ENCODE measurements around the gene GAS2L2.
"Not testable (repeated sequence)": the region's sequence is repeated elsewhere in the genome, so short reads cannot be mapped to it uniquely, and the experiment has no call there.

Gene GAS2L2

DNA sequence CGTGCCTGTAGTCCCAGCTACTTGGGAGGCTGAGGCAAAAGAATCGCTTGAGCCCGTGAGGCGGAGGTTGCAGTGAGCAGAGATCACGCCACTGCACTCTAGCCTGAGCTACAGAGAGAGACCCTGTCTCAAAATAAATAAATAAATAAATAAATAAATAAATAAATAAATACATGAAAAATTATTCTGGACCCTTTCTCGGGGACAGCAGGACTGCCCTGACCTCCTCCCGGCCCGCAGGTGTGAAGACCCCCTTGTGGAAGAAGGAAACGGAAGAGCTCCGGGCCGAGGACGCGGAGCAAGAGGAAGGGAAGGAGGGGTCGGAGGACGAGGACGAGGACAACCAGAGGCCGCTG lies 10.7 kb upstream of the GAS2L2 start:
- H3K4me1 ChIP-seq (ENCODE audit: control insufficient read depth in 1 of 2, insufficient read depth in 2 of 2, low read length in 2 of 2) = peaks cover 15 to 18% of the 10 kb centered on the region in 2 donors
- H3K4me3 ChIP-seq (ENCODE audit: low read depth in 1 of 2, low read length in 2 of 2) = peak overlapping the region; percentile 72
- peak overlapping the region in 1 of 2 donors; percentile 51 for H3K9ac ChIP-seq (ENCODE audit: low read depth in 1 of 2, low read length in 2 of 2)
- H3K9me3 ChIP-seq (ENCODE audit: control insufficient read depth in 1 of 2, low read length in 2 of 2) = no peaks in the 10 kb centered on the region
- H3K27ac ChIP-seq (ENCODE audit: low read depth, low read length) = no peak overlapping the region
- no peaks in the 10 kb centered on the region for H3K36me3 ChIP-seq (ENCODE audit: control insufficient read depth in 1 of 2, insufficient read depth in 2 of 2, low read length in 2 of 2)
- H3K27me3 ChIP-seq (ENCODE audit: control insufficient read depth in 1 of 2, insufficient read depth in 2 of 2, low read length in 2 of 2) = no peaks in the 10 kb centered on the region

DNA sequence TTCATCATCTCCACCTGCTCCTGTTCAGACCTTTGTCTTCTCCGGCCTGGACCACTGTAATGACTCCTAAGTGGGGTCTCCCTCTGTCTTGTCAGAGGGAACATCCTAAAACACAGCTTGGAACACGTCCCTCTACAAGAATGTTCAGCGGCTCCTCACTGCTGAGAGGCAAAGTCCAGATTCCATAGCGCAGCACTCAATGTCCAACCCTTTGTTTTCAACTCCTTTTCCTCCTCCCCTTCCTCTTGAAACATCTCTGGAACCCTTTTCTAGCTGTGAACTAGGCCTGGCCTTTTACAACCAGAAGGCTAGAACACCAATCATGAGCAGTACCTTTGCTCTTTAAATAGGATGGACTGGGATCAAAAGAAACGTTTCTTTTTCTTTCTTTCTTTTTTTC lies 8.6 kb upstream of the GAS2L2 start:
- H3K4me1 ChIP-seq (ENCODE audit: control insufficient read depth in 1 of 2, insufficient read depth in 2 of 2, low read length in 2 of 2) = peaks cover 4 to 7% of the 10 kb centered on the region in 2 donors
- no peak overlapping the region for H3K9ac ChIP-seq (ENCODE audit: low read depth in 1 of 2, low read length in 2 of 2)
- H3K27ac ChIP-seq (ENCODE audit: low read depth, low read length) = no peak overlapping the region
- H3K36me3 ChIP-seq (ENCODE audit: control insufficient read depth in 1 of 2, insufficient read depth in 2 of 2, low read length in 2 of 2) = no peaks in the 10 kb centered on the region
- H3K27me3 ChIP-seq (ENCODE audit: control insufficient read depth in 1 of 2, insufficient read depth in 2 of 2, low read length in 2 of 2) = no peaks in the 10 kb centered on the region
- H3K4me3 ChIP-seq (ENCODE audit: low read depth in 1 of 2, low read length in 2 of 2) = no peak overlapping the region
- H3K9me3 ChIP-seq (ENCODE audit: control insufficient read depth in 1 of 2, low read length in 2 of 2) = no peaks in the 10 kb centered on the region

DNA sequence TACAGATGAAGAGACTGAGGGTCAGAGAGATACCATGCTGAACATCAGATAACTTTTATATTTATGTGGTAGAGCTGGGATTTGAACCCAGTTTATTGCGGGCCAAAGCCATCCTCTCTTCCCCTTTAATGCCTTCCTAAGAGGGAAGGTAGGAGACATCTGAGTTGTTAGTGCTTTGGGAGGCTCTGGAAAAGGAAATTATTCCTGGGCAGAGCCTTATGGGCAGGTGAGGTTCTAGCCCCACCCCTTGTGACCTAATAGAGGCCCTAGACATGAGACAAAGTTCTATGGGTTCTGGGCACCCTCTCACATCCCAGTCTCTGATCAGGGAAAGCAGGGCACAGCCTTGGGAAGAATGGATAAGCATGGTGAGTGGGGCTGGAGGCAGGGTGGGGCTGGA lies 7.5 kb upstream of the GAS2L2 start, which contains the start of gene C17orf50:
Gene C17orf50, plus strand, starts transcription at position 301 of the 400 bp plus-strand sequence. Its CDS starts 55 bp downstream, at position 356.
- Histone ChIP-seq H3K9ac (ENCODE audit: low read depth in 1 of 2, low read length in 2 of 2) (no peak within 1 kb of the TSS), H3K9me3 (ENCODE audit: control insufficient read depth in 1 of 2, low read length in 2 of 2) (no peaks in the 10 kb centered on the region), H3K4me3 (ENCODE audit: low read depth in 1 of 2, low read length in 2 of 2) (no peak within 1 kb of the TSS), H3K4me1 (ENCODE audit: control insufficient read depth in 1 of 2, insufficient read depth in 2 of 2, low read length in 2 of 2) (peaks cover 4 to 7% of the 10 kb centered on the region in 2 donors), H3K27me3 (ENCODE audit: control insufficient read depth in 1 of 2, insufficient read depth in 2 of 2, low read length in 2 of 2) (no peaks in the 10 kb centered on the region), H3K36me3 (ENCODE audit: control insufficient read depth in 1 of 2, insufficient read depth in 2 of 2, low read length in 2 of 2) (no peaks in the 10 kb centered on the region), H3K27ac (ENCODE audit: low read depth, low read length) (no peak within 1 kb of the TSS)

DNA sequence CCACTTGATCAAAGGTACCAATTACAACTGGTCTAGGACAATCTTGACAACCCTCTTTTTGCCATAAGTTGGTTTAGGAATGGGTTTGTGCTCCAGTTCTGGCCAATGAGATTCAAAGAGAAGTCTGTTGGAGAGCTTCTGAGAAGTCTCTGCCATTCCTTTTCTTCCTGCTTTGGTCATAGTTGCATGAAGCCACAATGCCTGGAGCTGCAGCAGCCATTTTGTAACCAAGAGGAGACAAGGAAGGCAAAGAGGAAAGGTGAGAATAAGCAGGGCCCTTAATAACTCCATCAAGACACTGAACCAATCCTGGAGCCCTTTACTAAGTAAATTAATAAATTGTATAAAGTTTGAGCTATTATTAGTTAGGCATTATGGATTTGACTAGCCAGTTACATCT lies 4.2 kb upstream of the GAS2L2 start:
- H3K27ac ChIP-seq (ENCODE audit: low read depth, low read length) = no peak overlapping the region
- peaks cover 6 to 8% of the 10 kb centered on the region in 2 donors for H3K4me1 ChIP-seq (ENCODE audit: control insufficient read depth in 1 of 2, insufficient read depth in 2 of 2, low read length in 2 of 2)
- no peaks in the 10 kb centered on the region for H3K9me3 ChIP-seq (ENCODE audit: control insufficient read depth in 1 of 2, low read length in 2 of 2)
- H3K27me3 ChIP-seq (ENCODE audit: control insufficient read depth in 1 of 2, insufficient read depth in 2 of 2, low read length in 2 of 2) = peaks cover 0 to 8% of the 10 kb centered on the region in 2 donors
- H3K9ac ChIP-seq (ENCODE audit: low read depth in 1 of 2, low read length in 2 of 2) = no peak overlapping the region
- H3K36me3 ChIP-seq (ENCODE audit: control insufficient read depth in 1 of 2, insufficient read depth in 2 of 2, low read length in 2 of 2) = no peaks in the 10 kb centered on the region
- no peak overlapping the region for H3K4me3 ChIP-seq (ENCODE audit: low read depth in 1 of 2, low read length in 2 of 2)

DNA sequence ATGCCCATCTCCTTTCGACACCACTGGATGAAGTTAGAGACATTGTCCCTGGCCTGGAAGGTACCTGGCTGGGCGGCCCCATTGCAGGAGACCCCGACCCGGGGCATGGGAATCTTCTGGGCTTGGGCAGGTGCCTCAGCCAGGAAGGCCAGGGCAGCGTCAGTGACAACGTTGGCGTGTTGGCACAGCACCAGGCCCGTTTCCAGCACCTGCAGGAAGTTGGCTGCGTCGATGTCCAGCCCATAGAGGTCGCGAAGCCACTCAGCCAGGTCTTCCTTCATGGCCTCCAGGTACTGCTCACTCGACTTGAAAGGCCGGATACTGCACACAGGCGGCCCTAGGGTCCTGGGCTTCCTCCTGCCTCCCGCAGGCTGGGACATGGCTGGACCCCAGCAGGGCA lies 568 bp downstream of the GAS2L2 start:
- Histone ChIP-seq H3K4me3 (ENCODE audit: low read depth in 1 of 2, low read length in 2 of 2) (no peak overlapping the region), H3K27ac (ENCODE audit: low read depth, low read length) (no peak overlapping the region), H3K4me1 (ENCODE audit: control insufficient read depth in 1 of 2, insufficient read depth in 2 of 2, low read length in 2 of 2) (peaks cover 14 to 17% of the 10 kb centered on the region in 2 donors), H3K27me3 (ENCODE audit: control insufficient read depth in 1 of 2, insufficient read depth in 2 of 2, low read length in 2 of 2) (peaks cover 21 to 31% of the 10 kb centered on the region in 2 donors), H3K36me3 (ENCODE audit: control insufficient read depth in 1 of 2, insufficient read depth in 2 of 2, low read length in 2 of 2) (no peaks in the 10 kb centered on the region), H3K9me3 (ENCODE audit: control insufficient read depth in 1 of 2, low read length in 2 of 2) (no peaks in the 10 kb centered on the region), H3K9ac (ENCODE audit: low read depth in 1 of 2, low read length in 2 of 2) (no peak overlapping the region)

DNA sequence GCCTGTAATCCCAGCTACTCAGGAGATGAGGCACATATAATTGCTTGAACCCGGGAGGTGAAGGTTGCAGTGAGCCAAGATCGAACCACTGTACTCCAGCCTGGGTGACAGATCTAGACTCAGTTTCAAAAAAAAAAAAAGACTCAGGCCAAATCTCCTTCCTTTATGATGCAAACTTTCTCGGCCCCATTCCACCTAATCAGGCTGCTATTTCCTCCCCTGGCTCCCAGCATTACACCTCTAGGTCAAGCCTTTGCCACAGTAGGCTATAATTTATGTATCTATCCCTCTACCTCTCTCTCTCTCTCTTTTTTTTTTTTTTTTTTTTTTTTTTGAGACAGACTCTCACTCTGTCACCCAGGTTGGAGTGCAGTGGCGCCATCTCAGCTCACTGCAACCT lies 1.5 kb downstream of the GAS2L2 start:
- H3K27ac ChIP-seq (ENCODE audit: low read depth, low read length); H3K36me3 ChIP-seq (ENCODE audit: control insufficient read depth in 1 of 2, insufficient read depth in 2 of 2, low read length in 2 of 2); H3K9me3 ChIP-seq (ENCODE audit: control insufficient read depth in 1 of 2, low read length in 2 of 2); H3K4me3 ChIP-seq (ENCODE audit: low read depth in 1 of 2, low read length in 2 of 2); H3K9ac ChIP-seq (ENCODE audit: low read depth in 1 of 2, low read length in 2 of 2): not testable (repeated sequence)
- Histone ChIP-seq H3K27me3 (ENCODE audit: control insufficient read depth in 1 of 2, insufficient read depth in 2 of 2, low read length in 2 of 2) (peaks cover 21 to 31% of the 10 kb centered on the region in 2 donors), H3K4me1 (ENCODE audit: control insufficient read depth in 1 of 2, insufficient read depth in 2 of 2, low read length in 2 of 2) (peaks cover 14 to 17% of the 10 kb centered on the region in 2 donors)

DNA sequence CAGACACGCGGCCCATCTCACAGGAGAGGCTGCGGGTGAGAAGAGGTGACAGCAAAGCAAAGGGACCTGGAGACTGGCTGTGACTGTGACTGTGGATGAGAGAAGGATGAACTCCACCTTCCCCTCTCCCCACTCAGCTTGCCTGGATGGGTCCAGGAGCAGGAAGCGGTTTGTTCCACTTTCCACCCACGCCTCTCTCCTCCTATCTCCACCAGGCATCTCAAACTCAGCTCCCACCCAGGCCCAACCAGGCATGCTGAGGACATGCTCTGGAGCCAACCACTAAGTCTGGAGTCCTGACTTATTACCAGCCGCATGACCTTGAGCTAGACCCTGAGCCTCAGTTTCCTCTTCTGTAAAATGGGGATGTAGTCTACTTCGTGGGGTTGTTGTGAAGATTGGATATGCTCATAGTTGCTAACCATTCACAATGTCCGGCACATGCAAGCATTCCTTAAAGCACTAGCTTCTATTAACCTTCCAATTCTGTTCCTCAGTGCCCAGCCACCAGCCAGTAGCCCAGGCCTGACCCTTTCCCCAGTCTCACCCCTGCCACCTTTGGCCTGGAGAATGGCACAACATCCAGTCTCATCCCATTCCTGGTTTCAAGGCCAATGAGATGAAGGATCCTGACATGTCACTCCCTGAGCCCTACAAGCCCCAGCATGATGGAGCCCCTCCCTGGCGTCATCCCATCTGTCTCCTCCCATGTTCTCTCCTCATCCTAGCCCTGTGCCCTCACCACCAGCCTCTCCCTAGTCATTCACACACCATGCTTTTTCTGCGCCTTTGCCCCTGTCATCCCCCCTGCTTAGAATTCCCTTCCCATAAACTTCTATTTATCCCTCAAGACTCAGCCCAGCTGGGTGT lies 2.3 kb downstream of the GAS2L2 start:
- no peak overlapping the region for H3K27ac ChIP-seq (ENCODE audit: low read depth, low read length)
- peaks cover 14 to 17% of the 10 kb centered on the region in 2 donors for H3K4me1 ChIP-seq (ENCODE audit: control insufficient read depth in 1 of 2, insufficient read depth in 2 of 2, low read length in 2 of 2)
- H3K27me3 ChIP-seq (ENCODE audit: control insufficient read depth in 1 of 2, insufficient read depth in 2 of 2, low read length in 2 of 2) = peaks cover 21 to 31% of the 10 kb centered on the region in 2 donors

DNA sequence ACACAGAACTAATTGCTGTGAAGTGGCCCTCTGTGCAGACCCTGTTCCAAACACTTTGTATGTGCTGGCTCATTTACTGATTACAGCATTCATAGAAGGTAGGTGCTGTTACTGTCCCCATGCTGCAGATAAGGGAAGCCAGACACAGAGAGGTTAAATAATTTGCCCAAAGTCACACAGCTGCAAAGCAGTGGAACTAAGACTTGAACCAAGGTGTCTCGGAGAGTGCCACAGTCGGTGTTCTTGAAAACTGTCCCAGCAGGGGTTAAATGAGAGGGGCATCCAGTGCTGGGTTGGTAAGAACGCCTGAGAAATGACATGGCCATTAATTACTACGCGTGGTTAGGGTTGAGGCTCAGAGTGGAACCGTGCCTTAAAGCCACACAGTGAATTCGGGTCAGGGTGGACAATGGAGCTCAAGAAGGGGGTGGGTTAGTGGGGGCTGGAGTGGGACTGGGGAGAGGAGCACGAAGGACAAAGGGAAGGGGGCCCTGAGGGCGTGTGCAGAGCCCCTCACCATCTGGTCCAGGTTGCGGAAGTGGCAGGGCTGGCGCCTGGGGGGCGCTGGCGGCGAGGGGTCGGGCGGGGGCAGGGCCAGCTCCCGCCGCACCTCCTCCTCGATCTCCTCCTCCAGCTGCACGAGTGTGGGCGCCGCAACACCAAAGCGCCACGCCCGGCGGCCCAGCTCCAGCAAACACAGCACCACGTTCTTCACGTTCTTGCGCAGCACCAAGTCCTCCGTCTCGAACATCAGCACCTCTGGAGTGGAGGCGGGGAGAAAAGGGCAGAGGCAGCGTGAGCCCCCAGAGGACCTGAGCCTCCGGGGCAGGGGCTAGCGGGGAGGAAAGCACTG lies 3.3 kb downstream of the GAS2L2 start:
- Histone ChIP-seq H3K4me3 (ENCODE audit: low read depth in 1 of 2, low read length in 2 of 2) (no peak overlapping the region), H3K9ac (ENCODE audit: low read depth in 1 of 2, low read length in 2 of 2) (no peak overlapping the region), H3K36me3 (ENCODE audit: control insufficient read depth in 1 of 2, insufficient read depth in 2 of 2, low read length in 2 of 2) (no peaks in the 10 kb centered on the region), H3K4me1 (ENCODE audit: control insufficient read depth in 1 of 2, insufficient read depth in 2 of 2, low read length in 2 of 2) (peaks cover 14 to 17% of the 10 kb centered on the region in 2 donors), H3K27ac (ENCODE audit: low read depth, low read length) (no peak overlapping the region), H3K9me3 (ENCODE audit: control insufficient read depth in 1 of 2, low read length in 2 of 2) (no peaks in the 10 kb centered on the region), H3K27me3 (ENCODE audit: control insufficient read depth in 1 of 2, insufficient read depth in 2 of 2, low read length in 2 of 2) (peaks cover 21 to 31% of the 10 kb centered on the region in 2 donors)

More for the DNA sequence above, 2.3 kb downstream of the GAS2L2 start:
- Histone ChIP-seq H3K9ac (ENCODE audit: low read depth in 1 of 2, low read length in 2 of 2) (no peak overlapping the region), H3K4me3 (ENCODE audit: low read depth in 1 of 2, low read length in 2 of 2) (no peak overlapping the region), H3K9me3 (ENCODE audit: control insufficient read depth in 1 of 2, low read length in 2 of 2) (no peaks in the 10 kb centered on the region), H3K36me3 (ENCODE audit: control insufficient read depth in 1 of 2, insufficient read depth in 2 of 2, low read length in 2 of 2) (no peaks in the 10 kb centered on the region)

DNA sequence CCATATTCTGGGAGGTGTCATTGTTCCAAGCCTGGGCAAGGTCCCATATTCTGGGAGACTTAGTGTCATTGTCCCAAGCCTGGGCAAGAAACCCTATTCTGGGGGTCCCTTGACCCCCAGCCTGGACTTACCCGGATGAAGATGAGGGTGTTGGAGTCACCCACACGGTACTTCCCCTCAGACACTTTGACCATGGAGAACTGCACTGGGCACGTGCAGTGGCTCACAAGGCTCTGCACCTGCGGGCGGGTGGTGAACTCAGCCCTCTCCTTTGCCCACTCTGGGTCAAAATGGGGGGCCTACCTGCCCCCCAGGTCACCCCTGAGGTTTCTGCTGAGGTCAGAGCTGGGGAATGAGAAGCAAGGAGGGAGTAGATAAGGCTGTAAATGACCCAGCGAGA lies 4.1 kb downstream of the GAS2L2 start:
- no peaks in the 10 kb centered on the region for H3K9me3 ChIP-seq (ENCODE audit: control insufficient read depth in 1 of 2, low read length in 2 of 2)
- H3K27me3 ChIP-seq (ENCODE audit: control insufficient read depth in 1 of 2, insufficient read depth in 2 of 2, low read length in 2 of 2) = peaks cover 23 to 31% of the 10 kb centered on the region in 2 donors
- no peak overlapping the region for H3K9ac ChIP-seq (ENCODE audit: low read depth in 1 of 2, low read length in 2 of 2)
- peaks cover 14 to 17% of the 10 kb centered on the region in 2 donors for H3K4me1 ChIP-seq (ENCODE audit: control insufficient read depth in 1 of 2, insufficient read depth in 2 of 2, low read length in 2 of 2)
- H3K4me3 ChIP-seq (ENCODE audit: low read depth in 1 of 2, low read length in 2 of 2) = no peak overlapping the region
- no peaks in the 10 kb centered on the region for H3K36me3 ChIP-seq (ENCODE audit: control insufficient read depth in 1 of 2, insufficient read depth in 2 of 2, low read length in 2 of 2)
- H3K27ac ChIP-seq (ENCODE audit: low read depth, low read length) = no peak overlapping the region

DNA sequence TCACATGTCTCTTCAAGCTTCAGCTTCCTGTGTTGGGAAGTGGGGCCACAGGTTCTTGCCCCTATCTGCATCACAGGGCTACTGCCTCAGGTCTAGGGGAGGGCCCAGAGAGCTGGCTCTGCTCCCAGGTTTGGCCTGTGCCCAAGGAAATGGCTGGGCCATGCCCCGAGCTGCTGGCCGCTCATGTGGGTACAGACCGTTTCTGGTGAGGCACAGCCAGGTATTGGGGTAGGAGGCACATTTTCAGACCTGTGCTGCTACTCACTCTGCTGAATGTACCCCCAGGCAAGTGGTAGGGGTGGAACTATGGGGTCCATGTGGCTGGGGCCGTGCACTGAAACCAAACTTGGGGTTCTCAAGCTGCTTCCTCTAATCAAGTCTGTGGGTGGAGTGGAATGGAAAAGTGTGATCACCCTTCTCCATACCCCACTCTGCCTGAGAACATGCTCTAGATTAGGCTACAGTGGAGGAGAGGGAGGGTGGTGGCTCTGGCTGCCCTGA lies 4.6 kb downstream of the GAS2L2 start:
- Histone ChIP-seq H3K27me3 (ENCODE audit: control insufficient read depth in 1 of 2, insufficient read depth in 2 of 2, low read length in 2 of 2) (peaks cover 28 to 35% of the 10 kb centered on the region in 2 donors), H3K9me3 (ENCODE audit: control insufficient read depth in 1 of 2, low read length in 2 of 2) (no peaks in the 10 kb centered on the region), H3K27ac (ENCODE audit: low read depth, low read length) (no peak overlapping the region), H3K36me3 (ENCODE audit: control insufficient read depth in 1 of 2, insufficient read depth in 2 of 2, low read length in 2 of 2) (no peaks in the 10 kb centered on the region), H3K9ac (ENCODE audit: low read depth in 1 of 2, low read length in 2 of 2) (no peak overlapping the region), H3K4me3 (ENCODE audit: low read depth in 1 of 2, low read length in 2 of 2) (no peak overlapping the region), H3K4me1 (ENCODE audit: control insufficient read depth in 1 of 2, insufficient read depth in 2 of 2, low read length in 2 of 2) (peaks cover 14 to 17% of the 10 kb centered on the region in 2 donors)

All from duodenal mucosa (tissue), 2 donors.